ENCODE results near the gene EYA2.
"Not testable (repeated sequence)": the region's sequence is repeated elsewhere in the genome, so short reads cannot be mapped to it uniquely, and the experiment has no call there.

EYA2 gene

GRCh38 chr20:46955601-46956556 is 61.2 kb downstream of the EYA2 start:
- DNase-seq, result no peak

GRCh38 chr20:46959081-46959692 is 64.5 kb downstream of the EYA2 start:
- DNase-seq, result no peak

GRCh38 chr20:46959821-46960220 is 65.2 kb downstream of the EYA2 start:
- no peak for DNase-seq

GRCh38 chr20:46960536-46960935 is 65.9 kb downstream of the EYA2 start:
- DNase-seq, result no peak

GRCh38 chr20:46961968-46962367 is 67.3 kb downstream of the EYA2 start:
- DNase-seq, result not testable (repeated sequence)

- DNase-seq, result no peak
Observed at GRCh38 chr20:46962452-46963195, 68.0 kb downstream of the EYA2 start.

- DNase-seq, result no peak
Observed at GRCh38 chr20:46963196-46963529, 68.5 kb downstream of the EYA2 start.

GRCh38 chr20:46963758-46964617 is 69.3 kb downstream of the EYA2 start:
- DNase-seq, result peak; percentile 86

GRCh38 chr20:46964618-46965455 is 70.2 kb downstream of the EYA2 start:
- no peak for DNase-seq

- DNase-seq, result peak; percentile 95
Observed at GRCh38 chr20:46965477-46965876, 70.8 kb downstream of the EYA2 start.

GRCh38 chr20:46967646-46968045 is 73.0 kb downstream of the EYA2 start:
- peak; percentile 39 for DNase-seq

GRCh38 chr20:46970937-46971630 is 76.4 kb downstream of the EYA2 start:
- no peak for DNase-seq

GRCh38 chr20:46973766-46974165 is 79.1 kb downstream of the EYA2 start:
- no peak for DNase-seq

- DNase-seq, result no peak
Observed at GRCh38 chr20:46974669-46975434, 80.2 kb downstream of the EYA2 start.

GRCh38 chr20:46975976-46976375 is 81.3 kb downstream of the EYA2 start:
- DNase-seq, result no peak

- no peak for DNase-seq
Observed at GRCh38 chr20:46977204-46977603, 82.6 kb downstream of the EYA2 start.

GRCh38 chr20:46977909-46978588 is 83.4 kb downstream of the EYA2 start:
- no peak for DNase-seq

GRCh38 chr20:46978951-46979491 is 84.4 kb downstream of the EYA2 start:
- no peak for DNase-seq

GRCh38 chr20:46979603-46980241 is 85.1 kb downstream of the EYA2 start:
- no peak for DNase-seq
